ENCODE results near the gene FH.

The FH gene

GRCh38 chr1:241536304-241536703 lies 16.7 kb upstream of the FH start:
- no peak for DNase-seq (ENCODE audit: low read depth)
- TF ChIP-seq, protein P1, sequence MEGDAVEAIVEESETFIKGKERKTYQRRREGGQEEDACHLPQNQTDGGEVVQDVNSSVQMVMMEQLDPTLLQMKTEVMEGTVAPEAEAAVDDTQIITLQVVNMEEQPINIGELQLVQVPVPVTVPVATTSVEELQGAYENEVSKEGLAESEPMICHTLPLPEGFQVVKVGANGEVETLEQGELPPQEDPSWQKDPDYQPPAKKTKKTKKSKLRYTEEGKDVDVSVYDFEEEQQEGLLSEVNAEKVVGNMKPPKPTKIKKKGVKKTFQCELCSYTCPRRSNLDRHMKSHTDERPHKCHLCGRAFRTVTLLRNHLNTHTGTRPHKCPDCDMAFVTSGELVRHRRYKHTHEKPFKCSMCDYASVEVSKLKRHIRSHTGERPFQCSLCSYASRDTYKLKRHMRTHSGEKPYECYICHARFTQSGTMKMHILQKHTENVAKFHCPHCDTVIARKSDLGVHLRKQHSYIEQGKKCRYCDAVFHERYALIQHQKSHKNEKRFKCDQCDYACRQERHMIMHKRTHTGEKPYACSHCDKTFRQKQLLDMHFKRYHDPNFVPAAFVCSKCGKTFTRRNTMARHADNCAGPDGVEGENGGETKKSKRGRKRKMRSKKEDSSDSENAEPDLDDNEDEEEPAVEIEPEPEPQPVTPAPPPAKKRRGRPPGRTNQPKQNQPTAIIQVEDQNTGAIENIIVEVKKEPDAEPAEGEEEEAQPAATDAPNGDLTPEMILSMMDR (IDR thresholded peaks at IDR 0.05; ENCODE audit: low read depth, low read length, missing control alignments), result no peak
- no peak overlapping the region for H3K4me3 ChIP-seq (ENCODE audit: low read depth, low read length)

- TF ChIP-seq, protein P1 (IDR thresholded peaks at IDR 0.05; ENCODE audit: low read depth, low read length, missing control alignments), result no peak
- no peak for DNase-seq (ENCODE audit: low read depth)
- no peak overlapping the region; the same call in 1 of the 2 replicates for H3K4me3 ChIP-seq (ENCODE audit: low read depth, low read length)
Observed at GRCh38 chr1:241533326-241534115, 14.0 kb upstream of the FH start.

- peak overlapping the region; percentile 20 for H3K4me3 ChIP-seq (ENCODE audit: low read depth, low read length)
- TF ChIP-seq, protein P1 (IDR thresholded peaks at IDR 0.05; ENCODE audit: low read depth, low read length, missing control alignments), result no peak
- DNase-seq (ENCODE audit: low read depth), result no peak
Observed at GRCh38 chr1:241532864-241533263, 13.3 kb upstream of the FH start.

DNA sequence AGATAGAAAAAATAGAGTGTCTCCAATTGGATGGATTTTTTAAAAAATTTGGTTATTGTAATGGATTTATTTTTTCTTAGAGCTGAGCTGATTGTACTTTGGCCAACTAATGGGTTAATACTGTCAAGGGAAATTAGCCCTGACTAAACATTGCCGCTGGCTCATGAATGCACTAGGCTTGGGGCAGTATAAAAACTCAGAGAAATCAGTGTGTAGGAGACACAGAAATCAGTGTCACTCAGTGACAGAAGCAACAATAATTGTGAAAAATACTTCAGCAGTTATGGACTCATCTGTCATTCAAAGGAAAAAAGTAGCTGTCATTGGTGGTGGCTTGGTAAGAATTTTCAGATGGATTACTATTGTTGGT lies 12.6 kb upstream of the FH start, which contains the start of gene KMO:
TSS of gene KMO (plus strand) at position 217 of the 370 bp plus-strand sequence. CDS start at position 284, 67 bp downstream.
- TF ChIP-seq, protein P1 (IDR thresholded peaks at IDR 0.05; ENCODE audit: low read depth, low read length, missing control alignments), result no peak
- no peak for DNase-seq (ENCODE audit: low read depth)
- H3K4me3 ChIP-seq (ENCODE audit: low read depth, low read length), result peak within 1 kb of the TSS; percentile 59

DNA sequence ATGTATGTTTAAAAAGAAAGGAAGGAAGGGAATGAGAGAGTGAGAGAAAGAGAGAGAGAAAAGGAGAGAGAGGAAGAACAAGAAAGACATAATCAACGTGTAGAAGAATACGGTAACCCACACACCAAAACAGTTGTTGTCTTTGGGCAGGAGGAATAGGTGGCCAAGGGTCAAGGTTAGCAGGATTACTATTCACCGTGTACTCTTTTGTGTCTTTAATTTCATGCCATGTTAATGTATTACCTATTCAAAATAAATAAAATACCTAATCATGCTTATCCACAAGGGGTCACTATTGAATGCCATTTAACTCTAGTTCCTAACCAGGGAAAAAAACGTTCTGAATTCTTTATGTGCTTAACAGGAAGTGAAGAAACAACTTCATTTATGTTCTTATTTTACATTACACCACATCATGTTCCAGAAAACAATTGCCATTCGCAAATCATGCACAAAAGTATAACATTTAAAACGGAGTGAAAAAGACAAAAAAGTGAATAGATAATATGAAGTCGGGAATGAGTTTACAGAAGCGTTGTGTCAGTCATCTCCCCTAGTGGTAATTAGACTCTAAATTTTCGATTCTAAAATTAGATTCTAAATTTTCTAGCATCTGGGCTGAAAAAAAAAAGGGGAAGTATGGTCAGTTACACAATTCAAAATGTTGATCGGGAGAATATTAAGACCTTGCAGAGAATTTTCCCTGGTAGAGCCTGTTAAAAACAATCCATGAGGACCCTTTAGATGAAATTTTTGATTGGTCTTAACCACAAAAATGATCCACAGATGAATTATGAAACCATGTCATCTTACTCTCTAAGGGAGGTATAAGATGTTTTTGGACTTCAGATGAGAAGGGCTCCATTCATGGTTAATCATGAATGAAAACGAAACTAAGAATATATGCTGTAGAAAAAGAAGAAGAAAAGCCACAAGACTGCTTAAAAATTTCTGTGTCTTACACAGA lies 11.9 kb upstream of the FH start:
- no peak for DNase-seq (ENCODE audit: low read depth)
- peak overlapping the region; percentile 59 for H3K4me3 ChIP-seq (ENCODE audit: low read depth, low read length)
- TF ChIP-seq, protein P1 (IDR thresholded peaks at IDR 0.05; ENCODE audit: low read depth, low read length, missing control alignments), result peak; percentile 26

- no peak overlapping the region for H3K4me3 ChIP-seq (ENCODE audit: low read depth, low read length)
- DNase-seq (ENCODE audit: low read depth), result no peak
- TF ChIP-seq, protein P1 (IDR thresholded peaks at IDR 0.05; ENCODE audit: low read depth, low read length, missing control alignments), result no peak
Observed at GRCh38 chr1:241527146-241527545, 7.6 kb upstream of the FH start.
